Activated T-cell treated with anti-CD3 and anti-CD28 coated beads, Interleukin-2, amount 50 U/mL, for 4 hours (primary cell): ENCODE results near the gene HSD3B2. TPM values are rescaled to one million over a fixed set of nuclear protein-coding genes. Genes with fewer than 3 reads are reported as not detected.
"Not testable (repeated sequence)": the region's sequence is repeated elsewhere in the genome, so short reads cannot be mapped to it uniquely, and the experiment has no call there.

Source experiments
- ATAC-seq, 2 donors: fragments of 200-7000 bp; cut with Tn5 transposase; one replicate each; pipeline ENCODE4 v1.10.0; 2021
- DNase-seq: peaks from one replicate; pipeline ENCODE4 v3.0.0-alpha.2; 2020
- H3K27me3 Mint-ChIP-seq: one replicate; pipeline ENCODE4 v1.8.0; 2021; ENCODE audit warnings: low read depth, mixed read lengths
- H3K36me3 Mint-ChIP-seq: one replicate; pipeline ENCODE4 v1.8.0; 2022; ENCODE audit warnings: mixed read lengths; ENCODE audit not compliant: insufficient read depth
- H3K4me1 Mint-ChIP-seq: one replicate; pipeline ENCODE4 v1.8.0; 2021; ENCODE audit warnings: low read depth, mixed read lengths
- H3K4me3 Mint-ChIP-seq: one replicate; pipeline ENCODE4 v1.8.0; 2021; ENCODE audit warnings: mild to moderate bottlenecking, moderate library complexity, mixed read lengths
- H3K9me3 Mint-ChIP-seq: one replicate; pipeline ENCODE4 v1.8.0; 2021; ENCODE audit warnings: mixed read lengths
- total RNA-seq, 3 donors: library from RNA; stranded (reverse); gene quantifications; one replicate each; pipeline ENCODE4 v1.2.1, GENCODE V29; 2021

Gene HSD3B2
- under 1 TPM; 0.41 to 0.98 (median 0.48) TPM for total RNA-seq

- no peaks in the 10 kb centered on the region for H3K4me1 Mint-ChIP-seq
- H3K36me3 Mint-ChIP-seq: no peaks in the 10 kb centered on the region
- ATAC-seq (no peak), DNase-seq (no peak)
- no peaks in the 10 kb centered on the region for H3K9me3 Mint-ChIP-seq
- no peak within 1 kb of the TSS for H3K4me3 Mint-ChIP-seq
- H3K27me3 Mint-ChIP-seq: no peaks in the 10 kb centered on the region
These were observed at the start of gene HSD3B2 for GRCh38 chr1:119414950-119415349. TSS of gene HSD3B2 (plus strand) at chr1:119415150. CDS start at chr1:119415420, 270 bp downstream.

GRCh38 chr1:119366424-119366823, 48.5 kb upstream of the HSD3B2 start:
- Mint-ChIP-seq H3K4me3 (no peak overlapping the region), H3K4me1 (no peaks in the 10 kb centered on the region), H3K9me3 (no peaks in the 10 kb centered on the region), H3K27me3 (peaks cover 9% of the 10 kb centered on the region), H3K36me3 (no peaks in the 10 kb centered on the region)
- no peak for ATAC-seq
- no peak for DNase-seq

GRCh38 chr1:119367432-119368124, 47.4 kb upstream of the HSD3B2 start:
- no peaks in the 10 kb centered on the region for H3K9me3 Mint-ChIP-seq
- DNase-seq: no peak
- no peak for ATAC-seq
- H3K4me1 Mint-ChIP-seq: no peaks in the 10 kb centered on the region
- no peak overlapping the region for H3K4me3 Mint-ChIP-seq
- H3K36me3 Mint-ChIP-seq: no peaks in the 10 kb centered on the region
- peaks cover 9% of the 10 kb centered on the region for H3K27me3 Mint-ChIP-seq

- peaks cover 9% of the 10 kb centered on the region for H3K27me3 Mint-ChIP-seq
- no peaks in the 10 kb centered on the region for H3K9me3 Mint-ChIP-seq
- ATAC-seq (no peak), DNase-seq (no peak)
- no peak within 1 kb of the TSS for H3K4me3 Mint-ChIP-seq
- H3K4me1 Mint-ChIP-seq: no peaks in the 10 kb centered on the region
- no peaks in the 10 kb centered on the region for H3K36me3 Mint-ChIP-seq
These were observed 46.4 kb upstream of the HSD3B2 start, which contains the start of gene HAO2 for GRCh38 chr1:119368554-119368953. TSS of gene HAO2 (plus strand) at chr1:119368785. CDS start at chr1:119381086, 12,301 bp downstream.

GRCh38 chr1:119370748-119371147, 44.2 kb upstream of the HSD3B2 start:
- Mint-ChIP-seq H3K4me3 (no peak overlapping the region), H3K4me1 (no peaks in the 10 kb centered on the region), H3K9me3 (no peaks in the 10 kb centered on the region), H3K27me3 (peaks cover 9% of the 10 kb centered on the region), H3K36me3 (no peaks in the 10 kb centered on the region)
- DNase-seq (no peak), ATAC-seq (no peak)

- no peak overlapping the region for H3K4me3 Mint-ChIP-seq
These were observed 43.1 kb upstream of the HSD3B2 start for GRCh38 chr1:119371815-119372214.

GRCh38 chr1:119372503-119373086, 42.4 kb upstream of the HSD3B2 start:
- H3K4me1 Mint-ChIP-seq: no peaks in the 10 kb centered on the region
- no peak for ATAC-seq
- no peak for DNase-seq
- peaks cover 9% of the 10 kb centered on the region for H3K27me3 Mint-ChIP-seq
- no peak overlapping the region for H3K4me3 Mint-ChIP-seq
- H3K36me3 Mint-ChIP-seq: no peaks in the 10 kb centered on the region
- H3K9me3 Mint-ChIP-seq: no peaks in the 10 kb centered on the region

More at GRCh38 chr1:119371815-119372214, 43.1 kb upstream of the HSD3B2 start:
- DNase-seq (no peak), ATAC-seq (no peak)
- Mint-ChIP-seq H3K9me3 (no peaks in the 10 kb centered on the region), H3K4me1 (no peaks in the 10 kb centered on the region), H3K27me3 (peaks cover 9% of the 10 kb centered on the region), H3K36me3 (no peaks in the 10 kb centered on the region)

- no peaks in the 10 kb centered on the region for H3K36me3 Mint-ChIP-seq
- ATAC-seq: peak; percentile 48 to 68
- DNase-seq: no peak
- no peak overlapping the region for H3K4me3 Mint-ChIP-seq
- peaks cover 9% of the 10 kb centered on the region for H3K27me3 Mint-ChIP-seq
- H3K9me3 Mint-ChIP-seq: peaks cover under 1% of the 10 kb centered on the region
- H3K4me1 Mint-ChIP-seq: no peaks in the 10 kb centered on the region
These were observed 41.5 kb upstream of the HSD3B2 start for GRCh38 chr1:119373465-119373864.

GRCh38 chr1:119374208-119374874, 40.6 kb upstream of the HSD3B2 start:
- H3K9me3 Mint-ChIP-seq: peaks cover 4% of the 10 kb centered on the region
- peaks cover 4% of the 10 kb centered on the region for H3K27me3 Mint-ChIP-seq
- no peak for DNase-seq
- H3K4me3 Mint-ChIP-seq: no peak overlapping the region
- ATAC-seq: peak; percentile 62 to 64
- no peaks in the 10 kb centered on the region for H3K4me1 Mint-ChIP-seq
- no peaks in the 10 kb centered on the region for H3K36me3 Mint-ChIP-seq

GRCh38 chr1:119375366-119375765, 39.6 kb upstream of the HSD3B2 start:
- no peak overlapping the region for H3K4me3 Mint-ChIP-seq
- H3K27me3 Mint-ChIP-seq: peaks cover 4% of the 10 kb centered on the region
- H3K36me3 Mint-ChIP-seq: no peaks in the 10 kb centered on the region
- DNase-seq: no peak
- ATAC-seq: no peak
- peaks cover 8% of the 10 kb centered on the region for H3K9me3 Mint-ChIP-seq
- no peaks in the 10 kb centered on the region for H3K4me1 Mint-ChIP-seq

GRCh38 chr1:119376594-119376993, 38.4 kb upstream of the HSD3B2 start:
- DNase-seq (no peak), ATAC-seq (no peak)
- Mint-ChIP-seq H3K9me3 (peaks cover 8% of the 10 kb centered on the region), H3K4me3 (no peak overlapping the region), H3K4me1 (no peaks in the 10 kb centered on the region), H3K27me3 (no peaks in the 10 kb centered on the region), H3K36me3 (no peaks in the 10 kb centered on the region)

- H3K4me1 Mint-ChIP-seq, ATAC-seq, H3K9me3 Mint-ChIP-seq, H3K4me3 Mint-ChIP-seq, DNase-seq, H3K36me3 Mint-ChIP-seq, H3K27me3 Mint-ChIP-seq: not testable (repeated sequence)
These were observed 37.4 kb upstream of the HSD3B2 start for GRCh38 chr1:119377594-119377993.

- H3K27me3 Mint-ChIP-seq: no peaks in the 10 kb centered on the region
- DNase-seq: no peak
- no peaks in the 10 kb centered on the region for H3K36me3 Mint-ChIP-seq
- no peaks in the 10 kb centered on the region for H3K4me1 Mint-ChIP-seq
- no peak for ATAC-seq
- H3K4me3 Mint-ChIP-seq: no peak overlapping the region
- peaks cover 8% of the 10 kb centered on the region for H3K9me3 Mint-ChIP-seq
These were observed 35.8 kb upstream of the HSD3B2 start for GRCh38 chr1:119379117-119379516.

GRCh38 chr1:119380304-119380703, 34.6 kb upstream of the HSD3B2 start:
- Mint-ChIP-seq H3K27me3 (no peaks in the 10 kb centered on the region), H3K4me1 (no peaks in the 10 kb centered on the region), H3K4me3 (no peak overlapping the region), H3K36me3 (no peaks in the 10 kb centered on the region), H3K9me3 (peaks cover 8% of the 10 kb centered on the region)
- no peak for DNase-seq
- no peak for ATAC-seq
